ENCODE data around the gene MIA3.
"Not testable (repeated sequence)": the region's sequence is repeated elsewhere in the genome, so short reads cannot be mapped to it uniquely, and the experiment has no call there.

Gene MIA3

GRCh38 chr1:222665964-222666363, 48.1 kb downstream of the MIA3 start:
- H3K4me3 Mint-ChIP-seq, result no peak overlapping the region
- CTCF ChIA-PET, result interaction anchor here (0.6 kb wide), 1 partner anchor 210 kb away, joined by 3 read pairs; no protein-coding TSS in a partner anchor
- H3K9me3 Mint-ChIP-seq, result no peaks in the 10 kb centered on the region
- DNase-seq, result no peak
- H3K27me3 Mint-ChIP-seq, result no peaks in the 10 kb centered on the region
- H3K4me1 Mint-ChIP-seq, result peaks cover 22% of the 10 kb centered on the region
- no peak overlapping the region for H3K27ac Mint-ChIP-seq
- peaks cover 54% of the 10 kb centered on the region for H3K36me3 Mint-ChIP-seq

GRCh38 chr1:222668184-222668583, 50.3 kb downstream of the MIA3 start:
- Mint-ChIP-seq H3K36me3 (peaks cover 51% of the 10 kb centered on the region), H3K4me1 (peaks cover 24% of the 10 kb centered on the region)
- H3K27ac Mint-ChIP-seq, DNase-seq, H3K9me3 Mint-ChIP-seq, CTCF ChIA-PET, H3K4me3 Mint-ChIP-seq, H3K27me3 Mint-ChIP-seq: not testable (repeated sequence)

GRCh38 chr1:222669107-222669506, 51.2 kb downstream of the MIA3 start:
- H3K9me3 Mint-ChIP-seq, CTCF ChIA-PET, H3K27me3 Mint-ChIP-seq, DNase-seq, H3K27ac Mint-ChIP-seq, H3K4me3 Mint-ChIP-seq: not testable (repeated sequence)
- Mint-ChIP-seq H3K36me3 (peaks cover 57% of the 10 kb centered on the region), H3K4me1 (peaks cover 24% of the 10 kb centered on the region)

GRCh38 chr1:222670110-222670509, 52.2 kb downstream of the MIA3 start:
- no peak overlapping the region for H3K4me3 Mint-ChIP-seq
- H3K9me3 Mint-ChIP-seq, result no peaks in the 10 kb centered on the region
- no peak for DNase-seq
- CTCF ChIA-PET, result no interaction called here
- no peaks in the 10 kb centered on the region for H3K27me3 Mint-ChIP-seq
- H3K4me1 Mint-ChIP-seq, result peaks cover 24% of the 10 kb centered on the region
- H3K36me3 Mint-ChIP-seq, result peaks cover 63% of the 10 kb centered on the region
- H3K27ac Mint-ChIP-seq, result peak overlapping the region; percentile 69

- no peak for DNase-seq
- H3K27ac Mint-ChIP-seq, result no peak overlapping the region
- no peaks in the 10 kb centered on the region for H3K27me3 Mint-ChIP-seq
- peaks cover 19% of the 10 kb centered on the region for H3K36me3 Mint-ChIP-seq
- CTCF ChIA-PET, result no interaction called here
- no peak overlapping the region for H3K4me3 Mint-ChIP-seq
- H3K4me1 Mint-ChIP-seq, result no peaks in the 10 kb centered on the region
- H3K9me3 Mint-ChIP-seq, result no peaks in the 10 kb centered on the region
Observed at GRCh38 chr1:222680080-222680479, 62.2 kb downstream of the MIA3 start.

GRCh38 chr1:222691016-222691415, 73.1 kb downstream of the MIA3 start:
- no peaks in the 10 kb centered on the region for H3K27me3 Mint-ChIP-seq
- H3K36me3 Mint-ChIP-seq, result peaks cover 28% of the 10 kb centered on the region
- no peaks in the 10 kb centered on the region for H3K4me1 Mint-ChIP-seq
- H3K27ac Mint-ChIP-seq, result no peak overlapping the region
- H3K4me3 Mint-ChIP-seq, result no peak overlapping the region
- no peak for DNase-seq
- H3K9me3 Mint-ChIP-seq, result no peaks in the 10 kb centered on the region
- CTCF ChIA-PET, result no interaction called here

- Mint-ChIP-seq H3K4me1 (no peaks in the 10 kb centered on the region), H3K9me3 (no peaks in the 10 kb centered on the region), H3K4me3 (no peak overlapping the region), H3K36me3 (peaks cover 24% of the 10 kb centered on the region), H3K27me3 (no peaks in the 10 kb centered on the region), H3K27ac (no peak overlapping the region)
- no peak for DNase-seq
- CTCF ChIA-PET, result interaction anchor here (1.0 kb wide), 1 partner anchor 45 kb away, joined by 3 read pairs; no protein-coding TSS in a partner anchor
Observed at GRCh38 chr1:222694927-222695326, 77.0 kb downstream of the MIA3 start.

GRCh38 chr1:222696741-222697140, 78.8 kb downstream of the MIA3 start:
- Mint-ChIP-seq H3K27ac (no peak overlapping the region), H3K4me3 (no peak overlapping the region), H3K27me3 (no peaks in the 10 kb centered on the region), H3K36me3 (peaks cover 27% of the 10 kb centered on the region), H3K9me3 (no peaks in the 10 kb centered on the region), H3K4me1 (no peaks in the 10 kb centered on the region)
- CTCF ChIA-PET, result no interaction called here
- no peak for DNase-seq

- CTCF ChIA-PET, result no interaction called here
- H3K27ac Mint-ChIP-seq, result no peak overlapping the region
- H3K4me3 Mint-ChIP-seq, result no peak overlapping the region
- no peaks in the 10 kb centered on the region for H3K9me3 Mint-ChIP-seq
- H3K36me3 Mint-ChIP-seq, result peaks cover 28% of the 10 kb centered on the region
- no peaks in the 10 kb centered on the region for H3K27me3 Mint-ChIP-seq
- no peak for DNase-seq
- H3K4me1 Mint-ChIP-seq, result no peaks in the 10 kb centered on the region
Observed at GRCh38 chr1:222697203-222697602, 79.3 kb downstream of the MIA3 start.

GRCh38 chr1:222697826-222698225, 79.9 kb downstream of the MIA3 start:
- H3K4me3 Mint-ChIP-seq, result no peak overlapping the region
- no peaks in the 10 kb centered on the region for H3K9me3 Mint-ChIP-seq
- no peaks in the 10 kb centered on the region for H3K27me3 Mint-ChIP-seq
- CTCF ChIA-PET, result interaction anchor here (0.6 kb wide), 1 partner anchor 75 kb away, joined by 3 read pairs; no protein-coding TSS in a partner anchor
- no peak for DNase-seq
- peaks cover 3% of the 10 kb centered on the region for H3K4me1 Mint-ChIP-seq
- no peak overlapping the region for H3K27ac Mint-ChIP-seq
- H3K36me3 Mint-ChIP-seq, result peaks cover 30% of the 10 kb centered on the region

- no peak overlapping the region for H3K27ac Mint-ChIP-seq
- CTCF ChIA-PET, result no interaction called here
- H3K4me1 Mint-ChIP-seq, result peaks cover 25% of the 10 kb centered on the region
- no peak for DNase-seq
- no peaks in the 10 kb centered on the region for H3K9me3 Mint-ChIP-seq
- H3K27me3 Mint-ChIP-seq, result no peaks in the 10 kb centered on the region
- peaks cover 50% of the 10 kb centered on the region for H3K36me3 Mint-ChIP-seq
- H3K4me3 Mint-ChIP-seq, result no peak overlapping the region
Observed at GRCh38 chr1:222702210-222702609, 84.3 kb downstream of the MIA3 start.

GRCh38 chr1:222704260-222704659, 86.4 kb downstream of the MIA3 start:
- H3K9me3 Mint-ChIP-seq, result no peaks in the 10 kb centered on the region
- DNase-seq, result no peak
- no peak overlapping the region for H3K27ac Mint-ChIP-seq
- peaks cover 41% of the 10 kb centered on the region for H3K4me1 Mint-ChIP-seq
- no peak overlapping the region for H3K4me3 Mint-ChIP-seq
- H3K36me3 Mint-ChIP-seq, result peaks cover 60% of the 10 kb centered on the region
- CTCF ChIA-PET, result no interaction called here
- no peaks in the 10 kb centered on the region for H3K27me3 Mint-ChIP-seq

GRCh38 chr1:222706815-222707214, 88.9 kb downstream of the MIA3 start:
- no peaks in the 10 kb centered on the region for H3K9me3 Mint-ChIP-seq
- peaks cover 69% of the 10 kb centered on the region for H3K36me3 Mint-ChIP-seq
- peaks cover 60% of the 10 kb centered on the region for H3K4me1 Mint-ChIP-seq
- H3K4me3 Mint-ChIP-seq, result no peak overlapping the region
- H3K27ac Mint-ChIP-seq, result no peak overlapping the region
- H3K27me3 Mint-ChIP-seq, result no peaks in the 10 kb centered on the region
- DNase-seq, result no peak
- CTCF ChIA-PET, result no interaction called here

- peaks cover 59% of the 10 kb centered on the region for H3K4me1 Mint-ChIP-seq
- H3K4me3 Mint-ChIP-seq, result peak overlapping the region; percentile 97
- H3K27ac Mint-ChIP-seq, result no peak overlapping the region
- CTCF ChIA-PET, result no interaction called here
- DNase-seq, result no peak
- no peaks in the 10 kb centered on the region for H3K9me3 Mint-ChIP-seq
- H3K27me3 Mint-ChIP-seq, result no peaks in the 10 kb centered on the region
- peaks cover 59% of the 10 kb centered on the region for H3K36me3 Mint-ChIP-seq
Observed at GRCh38 chr1:222709700-222710153, 91.8 kb downstream of the MIA3 start.

- peak overlapping the region; percentile 99 for H3K27ac Mint-ChIP-seq
- peaks cover 52% of the 10 kb centered on the region for H3K36me3 Mint-ChIP-seq
- H3K4me1 Mint-ChIP-seq, result peaks cover 54% of the 10 kb centered on the region
- DNase-seq, result peak; percentile 84
- no peaks in the 10 kb centered on the region for H3K27me3 Mint-ChIP-seq
- CTCF ChIA-PET, result interaction anchor here (0.6 to 1.5 kb wide), 2 partner anchors 11 to 54 kb away, joined by 4 to 5 read pairs; no protein-coding TSS in a partner anchor
- H3K4me3 Mint-ChIP-seq, result peak overlapping the region; percentile 97
- no peaks in the 10 kb centered on the region for H3K9me3 Mint-ChIP-seq
Observed at GRCh38 chr1:222711319-222712252, 93.7 kb downstream of the MIA3 start.
